Erythroblast (primary cell): Measurements from ENCODE around the gene PRLR.

Experiments
- GATA1 ChIP-seq: IDR thresholded peaks from 2 replicates; pipeline ENCODE4 v1.6.1; 2011; ENCODE audit warnings: low read depth, mild to moderate bottlenecking, control low read depth, low read length, moderate library complexity
- POLR2A ChIP-seq: IDR thresholded peaks from 2 replicates; pipeline ENCODE4 v1.6.1; 2011; ENCODE audit warnings: mild to moderate bottlenecking, low read length

DNA sequence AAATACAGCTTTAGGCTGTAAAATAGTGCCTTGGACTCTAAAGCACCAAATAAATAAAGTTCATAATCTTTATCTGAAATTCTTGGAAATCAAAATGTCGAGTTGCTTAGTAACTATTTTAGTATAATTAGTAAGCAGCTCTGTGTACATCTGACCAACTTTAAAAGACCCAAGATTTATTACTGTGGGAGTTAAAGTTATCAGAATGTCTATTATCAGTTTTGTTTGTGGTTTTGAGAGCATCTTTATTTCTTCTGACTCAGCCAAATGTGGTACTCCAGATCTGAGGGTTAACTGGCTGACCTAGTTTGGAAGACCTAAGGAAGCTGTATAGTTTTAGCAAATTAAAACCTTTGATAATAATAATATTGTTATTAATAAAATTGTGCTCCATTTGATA, 81.2 kb downstream of the PRLR start:
- TF ChIP-seq POLR2A (no peak), GATA1 (no peak)
